ENCODE results near the gene IRF2.

IRF2 gene

DNA sequence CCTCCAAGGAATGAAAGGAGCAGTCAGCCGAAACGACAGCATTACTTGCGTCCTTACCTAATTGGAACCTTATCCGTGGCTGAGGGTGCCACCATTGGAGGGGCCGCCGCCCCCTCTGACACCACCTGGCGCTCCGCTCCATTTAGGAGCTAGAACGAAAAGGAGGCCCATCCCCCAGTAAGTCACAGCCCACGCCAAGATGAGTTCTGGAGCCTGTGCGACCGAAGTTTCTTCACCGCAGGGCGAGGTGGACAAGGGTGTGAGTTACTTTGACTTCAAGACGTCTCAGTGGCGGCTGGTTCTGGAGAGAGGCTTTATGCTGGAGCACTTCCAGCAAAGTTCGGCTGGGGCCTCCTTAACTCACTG is 729 bp upstream of the IRF2 start:
- peak; percentile 7 to 51 for DNase-seq (ENCODE audit: low read depth in 1 of 2, low spot score in 1 of 2)

DNA sequence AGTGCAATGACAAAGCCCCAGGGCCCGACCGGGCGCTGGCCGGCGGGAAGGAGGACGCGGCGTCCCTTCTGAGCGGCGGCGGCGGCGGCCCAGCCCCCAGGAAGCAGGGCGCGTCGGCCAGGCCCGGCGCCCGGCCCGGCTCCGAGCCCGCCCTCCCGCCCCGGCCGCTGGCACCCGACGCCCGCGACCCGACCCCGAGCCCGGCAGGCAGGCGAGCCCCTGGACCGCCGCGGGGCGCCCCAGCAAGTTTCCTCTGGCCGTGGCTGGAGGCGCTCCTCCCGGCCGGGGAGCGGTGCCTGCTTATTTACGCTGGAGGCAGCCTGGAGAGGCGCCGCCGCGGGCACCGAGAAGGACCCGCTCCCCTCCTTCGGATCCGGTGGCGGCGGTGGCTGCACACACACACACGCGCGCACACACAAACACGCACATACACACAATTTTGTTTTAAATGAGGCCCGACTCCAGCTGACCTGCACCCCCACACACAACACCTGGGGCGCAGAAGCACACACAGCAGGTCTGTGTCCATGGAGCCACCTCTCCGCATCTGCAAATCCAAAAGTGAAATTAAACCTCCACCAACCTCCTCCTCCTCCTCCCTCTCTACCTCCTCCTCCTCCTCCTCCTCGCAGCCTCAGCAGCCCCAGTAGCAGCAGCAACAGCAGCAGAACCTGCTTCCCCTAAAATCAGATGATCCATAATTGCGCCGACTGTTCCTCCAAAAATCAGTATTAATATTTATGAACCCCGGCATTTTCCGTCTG is 669 bp downstream of the IRF2 start:
- peak in 1 of 2 donors; percentile 30 for DNase-seq (ENCODE audit: low read depth in 1 of 2, low spot score in 1 of 2)

DNA sequence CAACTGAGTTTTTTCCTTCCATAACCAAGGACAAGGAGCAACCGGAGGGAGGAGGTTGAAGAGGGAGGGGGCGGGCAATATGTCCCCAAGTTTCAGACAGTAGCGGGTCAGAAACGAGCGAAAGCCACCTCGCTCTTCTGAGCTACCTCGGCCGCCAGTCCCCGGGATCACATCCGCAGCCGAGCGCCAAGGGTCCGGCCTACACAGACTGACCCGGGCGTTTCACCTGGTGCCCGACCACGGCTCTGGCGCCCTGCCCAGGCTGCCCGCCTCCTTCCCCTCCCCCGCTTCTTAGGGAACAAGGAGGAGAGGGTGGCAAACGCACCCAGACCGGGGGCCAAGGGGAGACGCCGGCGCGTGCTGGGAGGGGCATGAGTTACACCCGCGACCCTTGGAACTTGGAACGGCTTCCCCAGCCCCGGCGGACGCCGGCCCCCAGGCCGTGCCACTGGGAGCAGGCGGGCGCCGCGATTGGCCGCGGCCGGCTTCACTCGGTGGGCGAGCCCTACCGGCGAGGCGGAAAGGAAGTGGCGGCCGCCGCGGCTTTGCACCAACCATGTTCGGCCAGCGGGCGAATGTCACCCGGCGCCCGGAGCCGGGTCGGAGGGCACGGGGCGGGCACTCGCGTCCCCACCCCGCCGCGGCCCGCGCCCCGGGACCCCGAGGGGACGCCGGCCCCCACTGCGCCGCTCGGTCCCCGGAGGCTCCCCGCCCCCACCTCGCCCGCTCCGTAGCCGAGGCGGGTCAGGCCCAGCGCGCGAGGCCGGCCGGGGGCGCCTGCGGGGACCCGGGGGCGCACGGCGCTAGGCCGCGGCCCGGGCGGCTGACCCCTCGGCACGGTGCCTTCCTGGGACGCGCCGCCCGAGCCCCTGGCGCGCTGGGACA is 1.5 kb downstream of the IRF2 start:
- peak; percentile 7 to 48 for DNase-seq (ENCODE audit: low read depth in 1 of 2, low spot score in 1 of 2)

DNA sequence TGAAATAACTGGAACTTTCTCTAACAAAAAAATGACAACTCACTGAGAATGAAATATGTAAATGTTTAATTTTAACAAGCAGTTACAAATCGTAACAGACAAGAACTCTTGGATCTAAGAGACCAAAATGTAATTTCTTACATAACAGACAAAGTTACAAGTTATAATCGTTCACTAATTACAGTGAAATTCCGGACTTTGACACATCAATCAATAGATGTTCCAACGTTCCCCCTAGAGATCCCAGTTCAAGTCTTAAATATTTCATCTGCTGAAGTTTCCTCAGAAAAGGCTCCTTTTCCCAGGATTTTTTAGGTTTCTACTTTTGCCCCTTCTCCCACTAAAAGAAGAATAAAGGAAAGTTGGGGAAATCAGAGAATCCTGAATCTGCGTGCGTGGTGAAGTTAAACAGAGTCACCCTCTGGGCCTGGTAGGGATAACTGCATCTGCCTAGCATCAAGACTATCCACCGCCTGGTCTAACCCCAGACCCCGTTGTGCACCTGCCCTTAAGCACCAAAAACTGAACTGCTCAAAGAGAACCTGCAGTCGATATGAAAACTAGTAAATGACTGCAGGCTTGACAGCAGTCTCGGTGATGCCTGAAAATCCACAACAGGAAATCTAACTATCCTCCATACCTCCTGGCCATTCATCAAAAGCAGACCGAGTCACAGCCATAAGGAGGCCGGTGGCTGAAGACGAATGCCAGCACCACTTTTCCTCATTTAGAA is 2.3 kb downstream of the IRF2 start:
- DNase-seq (ENCODE audit: low read depth in 1 of 2, low spot score in 1 of 2), result no peak

DNA sequence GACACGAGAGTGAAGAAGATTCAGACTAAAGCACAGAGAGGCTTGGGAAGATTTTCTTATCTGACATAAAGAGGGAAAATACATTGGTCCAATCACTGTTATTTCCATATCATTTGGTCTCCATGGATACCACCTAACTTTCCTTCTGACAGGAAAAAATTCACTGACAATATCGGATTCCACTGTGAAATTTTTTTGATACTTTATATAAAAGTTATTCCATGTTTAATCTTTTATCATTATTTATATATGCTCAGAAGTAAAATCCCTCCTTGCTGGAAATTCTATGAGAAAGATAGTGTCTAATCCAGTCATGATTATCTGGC is 3.6 kb downstream of the IRF2 start:
- no peak for DNase-seq (ENCODE audit: low read depth in 1 of 2, low spot score in 1 of 2)

DNA sequence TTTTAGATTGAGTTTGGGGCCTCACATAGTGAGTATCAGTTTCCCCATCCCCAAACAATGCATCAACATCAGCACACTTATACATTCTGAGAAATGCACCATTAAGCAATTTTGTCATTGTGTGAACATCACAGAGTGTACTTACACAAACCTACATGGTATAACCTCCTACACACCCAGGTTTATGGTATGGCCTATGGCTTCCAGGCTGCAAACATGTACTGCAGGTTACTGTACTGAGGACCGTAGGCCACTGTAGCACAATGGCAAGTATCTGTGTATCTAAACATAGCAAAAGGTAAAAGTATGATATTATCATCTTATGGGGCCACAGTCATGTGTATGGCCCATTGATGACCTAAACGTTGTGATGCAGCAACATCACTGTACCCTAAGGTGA is 7.7 kb downstream of the IRF2 start:
- DNase-seq (ENCODE audit: low read depth in 1 of 2, low spot score in 1 of 2), result no peak

DNA sequence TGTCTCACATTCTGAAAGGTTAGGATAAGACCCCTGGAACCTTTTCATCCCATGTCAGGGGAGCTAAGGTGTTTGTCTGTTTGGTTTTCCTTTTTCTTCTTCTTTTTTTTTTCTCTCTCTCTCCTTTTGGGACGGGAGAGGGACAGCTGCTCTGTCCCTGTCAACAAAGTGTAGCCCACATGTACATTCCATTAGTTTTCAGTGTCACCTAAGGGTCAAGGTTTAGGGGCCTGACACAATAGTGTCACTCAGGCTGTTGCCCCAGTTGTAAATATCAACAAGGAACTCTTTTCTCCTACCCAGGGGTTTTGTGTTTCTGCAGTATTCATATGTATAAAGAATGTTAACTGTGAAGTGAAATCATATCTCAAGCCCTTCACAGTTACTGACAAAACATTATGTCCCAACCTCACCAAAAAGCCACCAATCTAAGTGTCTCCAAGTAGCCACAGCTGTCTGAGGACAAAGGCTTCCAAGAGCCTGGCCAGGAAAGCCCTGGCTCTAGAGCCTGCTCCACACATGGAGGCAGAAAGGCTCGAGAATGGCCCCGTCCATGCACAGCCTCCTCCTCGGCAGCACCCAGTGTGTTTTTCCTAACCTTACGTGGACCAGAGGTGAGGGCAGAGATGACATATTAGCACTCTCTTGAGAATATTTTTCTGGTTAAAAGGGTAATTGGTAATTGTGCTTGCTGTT is 9.4 kb downstream of the IRF2 start:
- DNase-seq (ENCODE audit: low read depth in 1 of 2, low spot score in 1 of 2), result no peak

DNA sequence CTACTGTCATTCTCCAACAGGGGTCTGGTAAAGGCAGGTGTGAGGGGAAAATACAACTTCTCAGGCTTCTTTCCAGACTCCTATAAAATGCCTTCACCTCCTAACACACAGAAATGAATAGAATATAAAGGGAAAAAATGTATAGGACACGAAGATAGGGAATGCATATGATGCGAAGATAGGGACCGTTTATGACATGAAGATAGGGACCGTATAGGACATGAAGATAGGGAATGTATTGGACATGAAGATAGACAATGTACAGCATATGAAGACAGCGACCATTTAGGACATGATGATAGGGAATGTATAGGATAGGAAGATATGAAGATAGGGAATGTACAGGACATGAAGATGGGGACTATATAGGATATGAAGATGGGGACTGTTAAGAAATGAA is 10.5 kb downstream of the IRF2 start:
- no peak for DNase-seq (ENCODE audit: low read depth in 1 of 2, low spot score in 1 of 2)

DNA sequence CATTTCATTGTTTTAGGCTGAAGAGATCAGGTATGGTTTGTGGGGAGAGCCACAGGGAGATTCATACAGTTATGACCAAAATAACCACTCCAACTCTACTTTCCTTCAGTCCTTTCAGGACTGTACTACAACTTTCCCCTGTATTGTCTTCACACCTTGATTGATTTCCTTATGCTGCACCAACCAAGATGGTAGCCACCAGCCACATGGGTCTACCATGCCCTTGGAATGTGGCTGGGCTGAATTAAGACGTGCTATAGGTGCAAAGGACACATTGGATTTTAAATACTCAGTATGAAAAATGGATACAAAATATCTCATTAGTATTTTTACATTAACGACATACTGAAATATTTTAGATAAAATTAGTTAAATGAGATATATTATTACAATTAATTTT is 11.2 kb downstream of the IRF2 start:
- no peak for DNase-seq (ENCODE audit: low read depth in 1 of 2, low spot score in 1 of 2)

DNA sequence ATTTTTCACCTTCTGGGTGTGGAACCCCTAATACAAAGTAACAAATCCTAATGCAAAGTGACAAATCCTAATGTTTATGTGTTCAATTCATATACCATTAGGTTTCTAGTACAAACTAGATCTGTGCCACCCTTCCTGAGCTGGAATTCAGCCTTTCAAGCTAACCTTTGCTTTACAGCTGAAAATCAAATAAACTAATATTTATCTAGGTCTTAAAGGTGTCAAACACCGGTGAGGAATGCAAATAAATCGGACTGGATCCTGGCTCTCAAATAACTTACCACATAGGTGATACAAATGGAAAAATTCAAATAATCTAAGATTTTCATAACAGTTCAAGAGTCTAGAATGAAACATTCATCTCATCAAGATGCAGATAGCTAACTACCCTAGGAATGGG is 11.6 kb downstream of the IRF2 start:
- DNase-seq (ENCODE audit: low read depth in 1 of 2, low spot score in 1 of 2), result no peak

DNA sequence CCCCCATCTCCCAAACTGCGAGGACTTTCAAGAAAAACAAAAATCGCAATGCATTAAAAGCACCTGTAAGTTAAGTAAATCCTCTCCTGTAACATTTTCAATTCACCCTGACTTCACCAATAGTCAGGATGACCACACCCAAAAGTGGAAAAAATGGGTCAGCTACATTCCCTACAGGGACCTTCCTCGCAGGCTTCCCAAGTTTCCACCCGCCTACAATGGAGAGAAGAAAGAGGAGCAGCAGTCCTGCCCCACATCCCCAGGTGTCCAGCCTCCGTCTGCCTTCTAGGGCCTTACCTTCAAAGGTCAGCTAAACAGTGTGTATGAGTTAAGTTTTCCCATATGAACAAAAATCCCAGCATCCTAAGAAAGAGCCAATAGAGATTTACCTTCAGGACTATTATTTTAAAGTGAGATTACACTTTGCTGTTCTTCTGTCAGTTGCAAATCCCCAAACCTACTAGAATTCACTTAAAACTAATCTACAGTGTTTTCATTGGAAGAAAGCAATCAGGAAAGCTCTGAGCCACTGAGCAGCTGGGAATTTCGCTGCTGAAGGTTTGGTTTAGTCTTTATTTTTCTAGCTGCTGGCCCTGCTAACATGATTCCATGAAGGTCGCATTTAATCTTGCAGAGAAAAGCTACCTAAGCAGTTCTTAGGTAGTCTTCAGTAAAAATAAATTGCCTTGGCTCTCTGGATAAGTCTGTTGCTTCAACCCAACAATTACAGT is 12.5 kb downstream of the IRF2 start:
- no peak for DNase-seq (ENCODE audit: low read depth in 1 of 2, low spot score in 1 of 2)

DNA sequence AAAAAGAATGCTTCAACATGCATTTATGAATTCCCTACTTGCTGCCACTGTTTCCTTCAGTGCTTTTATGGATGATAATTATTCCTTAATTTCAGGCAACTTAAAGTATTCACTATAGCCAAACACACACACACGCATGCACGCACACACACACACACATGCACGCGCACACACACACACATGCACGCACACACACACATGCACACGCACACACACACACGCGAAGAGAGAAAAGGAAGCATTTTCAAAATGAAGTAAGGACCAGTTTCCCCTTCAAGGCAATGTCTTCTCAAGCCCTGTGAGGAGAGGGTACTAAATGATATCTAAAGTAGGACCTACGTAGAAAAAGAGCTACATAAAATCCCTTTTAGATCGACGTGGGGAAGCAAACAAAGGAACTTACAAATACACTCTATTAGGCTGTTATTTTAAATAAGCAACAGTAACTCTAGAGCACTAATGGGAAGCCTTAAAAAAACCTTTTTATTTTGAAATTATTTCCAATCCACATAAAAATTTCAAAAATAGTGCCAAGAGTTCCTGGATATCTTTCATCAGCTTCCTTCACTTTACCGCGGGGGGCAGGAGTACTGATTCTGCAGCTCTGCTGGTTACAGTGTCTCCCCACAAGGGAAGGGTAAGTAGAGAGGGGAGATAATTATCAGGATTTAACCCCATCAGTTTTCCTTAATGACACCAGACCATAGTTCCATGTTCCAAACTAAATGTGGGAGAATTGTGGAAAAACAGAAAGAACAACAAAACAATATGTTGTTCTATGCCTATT is 13.7 kb downstream of the IRF2 start:
- DNase-seq (ENCODE audit: low read depth in 1 of 2, low spot score in 1 of 2), result no peak

DNA sequence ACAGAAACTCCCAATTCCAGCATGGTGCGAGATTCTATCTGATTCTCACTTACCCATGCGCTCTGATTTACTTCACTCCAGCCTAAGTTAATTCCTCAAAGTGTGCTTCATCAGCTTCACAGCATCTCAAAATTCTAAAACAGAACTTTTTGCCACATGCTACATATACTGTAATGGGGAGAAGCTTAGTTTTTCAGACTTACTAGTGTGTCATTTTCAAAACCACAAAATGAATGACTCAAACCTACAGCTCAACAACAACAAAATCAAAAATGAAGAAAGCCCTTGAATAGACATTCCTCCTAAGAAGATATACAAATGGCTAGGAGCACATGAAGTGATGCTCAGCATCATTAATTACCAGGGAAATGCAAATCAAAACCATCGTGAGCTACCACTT is 14.9 kb downstream of the IRF2 start:
- DNase-seq (ENCODE audit: low read depth in 1 of 2, low spot score in 1 of 2), result no peak

DNA sequence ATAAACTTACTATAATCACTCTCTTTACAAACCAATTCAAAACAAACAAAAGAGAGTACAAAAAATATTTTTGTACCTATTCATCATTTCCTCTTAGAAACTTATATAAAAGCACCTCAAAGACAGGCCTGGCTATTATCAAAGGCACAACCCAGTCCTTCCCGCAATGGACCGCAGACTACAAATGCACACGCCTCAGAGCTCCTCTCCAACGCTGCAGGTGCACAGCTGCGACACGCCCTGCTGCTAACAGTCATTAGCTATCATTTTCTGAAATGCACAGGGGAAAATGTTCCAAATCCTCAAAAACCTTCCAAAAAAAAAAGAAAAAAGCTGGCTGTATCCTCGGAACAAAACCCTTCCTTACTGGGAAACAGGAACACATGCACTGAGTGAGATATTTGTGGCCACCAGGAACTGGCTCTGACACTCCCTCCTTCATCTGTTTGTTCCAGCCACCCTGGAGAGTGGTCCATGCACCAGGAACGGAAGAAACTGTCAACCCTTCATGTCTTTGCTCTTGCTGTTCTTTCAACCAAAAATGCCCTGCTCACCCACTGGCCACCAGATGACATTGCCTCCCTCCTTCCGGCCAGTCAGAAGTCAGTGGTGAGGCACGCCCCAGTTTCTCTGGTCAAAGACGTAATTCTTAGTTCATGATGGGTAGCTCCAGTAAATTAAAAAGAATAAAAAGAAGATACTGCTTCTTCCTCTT is 16.7 kb downstream of the IRF2 start:
- DNase-seq (ENCODE audit: low read depth in 1 of 2, low spot score in 1 of 2), result no peak

DNA sequence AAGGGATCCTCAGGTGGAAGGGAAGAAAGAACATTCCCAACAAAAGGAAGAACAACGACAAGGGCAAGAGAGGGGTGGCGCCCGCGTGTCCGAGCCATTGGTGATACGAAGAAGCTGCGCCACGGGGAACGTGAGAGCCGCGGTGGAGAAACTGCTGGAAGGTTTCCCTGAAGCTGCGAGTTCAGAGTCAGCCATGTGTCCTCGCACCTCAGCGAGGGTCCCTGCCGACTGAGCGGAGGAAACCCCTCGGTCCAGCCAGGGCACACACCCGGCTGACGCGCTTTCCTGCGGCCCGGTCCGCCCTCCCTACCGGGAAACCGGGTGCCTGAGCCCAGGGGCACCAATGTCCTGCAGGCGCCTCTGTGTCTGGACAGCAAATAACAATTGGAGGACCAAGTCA is 18.0 kb downstream of the IRF2 start:
- no peak for DNase-seq (ENCODE audit: low read depth in 1 of 2, low spot score in 1 of 2)

DNA sequence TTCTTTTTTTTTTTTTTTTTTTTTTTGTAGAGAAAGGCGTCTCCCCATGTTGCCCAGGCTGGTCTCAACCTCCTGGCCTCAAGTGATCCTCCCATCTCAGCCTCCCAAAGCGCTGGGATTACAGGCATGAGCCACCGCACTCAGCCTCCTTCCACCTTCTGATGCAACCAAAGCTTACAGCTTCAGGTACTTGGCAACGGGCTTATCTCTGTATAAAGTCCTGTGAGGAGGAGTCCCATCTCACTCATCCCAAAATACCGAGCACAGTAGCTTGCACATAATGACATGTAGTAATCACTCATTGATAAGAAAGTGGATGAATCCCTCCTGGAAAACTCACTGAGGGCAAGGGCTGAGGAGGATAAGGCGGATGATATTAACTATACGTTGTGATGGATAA is 19.1 kb downstream of the IRF2 start:
- DNase-seq (ENCODE audit: low read depth in 1 of 2, low spot score in 1 of 2), result no peak

DNA sequence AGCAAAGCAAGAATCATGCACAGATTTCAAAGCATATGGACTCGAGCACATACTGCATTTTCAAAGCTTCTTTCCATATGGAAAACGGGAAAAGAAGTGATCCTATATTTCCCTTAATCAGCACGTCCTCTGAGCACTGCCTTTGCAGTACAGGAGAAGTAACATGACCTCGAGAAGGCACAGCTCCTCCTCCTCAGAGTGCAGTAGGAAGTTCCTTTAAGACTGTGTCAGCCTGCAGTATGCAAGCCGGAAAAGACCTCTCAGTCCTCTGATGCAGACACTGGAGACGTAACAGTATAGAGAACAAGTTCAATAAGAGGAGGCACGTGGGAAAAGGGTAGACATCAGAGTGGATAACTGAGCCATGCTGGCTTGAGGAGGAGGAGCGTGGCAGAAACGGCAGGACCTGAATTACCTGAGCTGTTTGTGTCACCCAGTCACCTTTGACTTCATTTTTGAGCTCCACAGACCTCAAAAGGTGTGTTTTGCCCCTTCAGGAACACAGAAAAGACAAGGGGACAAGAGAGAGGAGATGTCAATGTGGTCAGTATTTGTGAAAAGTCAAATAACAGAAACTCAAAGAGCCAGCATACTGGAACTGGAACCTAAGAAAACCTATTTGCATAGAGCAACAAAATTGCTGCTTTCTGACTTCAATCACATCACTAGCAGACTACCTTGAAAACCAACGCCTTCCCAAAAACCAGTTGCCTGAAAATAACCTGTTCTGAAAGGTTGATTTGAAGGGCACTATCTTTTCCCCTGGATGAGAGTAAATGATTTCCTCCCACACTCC is 20.8 kb downstream of the IRF2 start:
- DNase-seq (ENCODE audit: low read depth in 1 of 2, low spot score in 1 of 2), result no peak

DNA sequence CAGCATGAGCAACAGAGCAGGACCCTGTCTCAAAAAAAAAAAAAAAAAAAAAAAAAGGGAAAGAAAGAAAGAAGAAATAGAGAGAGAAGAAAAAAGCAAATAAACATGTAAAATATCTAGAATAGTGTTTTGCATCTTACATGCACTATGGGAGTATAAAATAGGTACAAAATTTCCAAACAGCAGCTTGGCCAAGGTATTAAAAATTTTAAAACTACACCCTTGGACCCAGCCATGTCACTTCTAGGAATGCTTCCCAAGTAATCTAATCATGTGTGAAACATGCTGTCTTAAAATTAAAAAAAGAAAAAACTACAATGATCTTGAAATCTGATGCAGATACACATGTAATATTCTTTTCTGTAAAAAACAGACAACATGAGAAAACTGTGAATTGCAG is 21.6 kb downstream of the IRF2 start:
- no peak for DNase-seq (ENCODE audit: low read depth in 1 of 2, low spot score in 1 of 2)

DNA sequence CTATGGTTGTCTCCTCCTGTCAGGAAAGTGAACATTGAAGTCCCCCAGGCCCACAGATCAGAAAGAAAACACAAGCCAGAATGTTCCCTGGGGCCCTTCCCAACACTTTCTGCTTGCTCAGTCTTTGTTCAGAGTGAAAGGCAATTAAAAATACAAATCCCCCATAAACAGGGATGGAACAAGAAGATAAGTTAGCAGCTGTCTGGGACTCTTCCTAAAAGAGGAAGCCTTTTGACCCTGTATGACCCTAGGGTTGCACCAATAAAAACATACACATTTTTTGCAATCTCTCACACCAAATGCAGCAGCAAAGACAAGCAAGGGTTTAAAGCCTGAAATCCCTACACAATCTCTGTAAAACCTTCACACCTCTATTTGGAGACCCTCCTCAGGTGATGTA is 22.6 kb downstream of the IRF2 start:
- DNase-seq (ENCODE audit: low read depth in 1 of 2, low spot score in 1 of 2), result no peak
